Activated T-cell treated with anti-CD3 and anti-CD28 coated beads, Interleukin-2, amount 50 U/mL, for 72 hours (primary cell): ENCODE results near the gene FBXL22. TPM values are rescaled to one million over a fixed set of nuclear protein-coding genes. Genes with fewer than 3 reads are reported as not detected.
"Not testable (repeated sequence)": the region's sequence is repeated elsewhere in the genome, so short reads cannot be mapped to it uniquely, and the experiment has no call there.

Source experiments
- ATAC-seq, 2 donors: fragments of 150-1000 bp; cut with Tn5 transposase; replicated peaks in 1 of 2; 2 replicates each; pipeline ENCODE4 v1.10.0; 2021; ENCODE audit warnings: moderate library complexity in 2 of 2, mild to moderate bottlenecking in 1 of 2
- DNase-seq, 2 donors: peaks; one replicate each; pipeline ENCODE4 v3.0.0; 2021 to 2022; ENCODE audit warnings: mixed read lengths in 1 of 2
- H3K27ac Mint-ChIP-seq: one replicate; pipeline ENCODE4 v1.8.0; 2022; ENCODE audit warnings: mild to moderate bottlenecking, moderate library complexity, mixed read lengths
- H3K27me3 Mint-ChIP-seq: one replicate; pipeline ENCODE4 v1.8.0; 2022; ENCODE audit warnings: low read depth, mixed read lengths
- H3K36me3 Mint-ChIP-seq, 2 donors: one replicate each; pipeline ENCODE4 v1.8.0; 2022; ENCODE audit warnings: mixed read lengths in 2 of 2, mild to moderate bottlenecking in 1 of 2; ENCODE audit not compliant: insufficient read depth in 2 of 2
- H3K4me1 Mint-ChIP-seq: one replicate; pipeline ENCODE4 v1.8.0; 2022; ENCODE audit warnings: low read depth, mixed read lengths
- H3K4me3 Mint-ChIP-seq, 2 donors: one replicate each; pipeline ENCODE4 v1.8.0; 2022; ENCODE audit warnings: mild to moderate bottlenecking in 2 of 2, mixed read lengths in 2 of 2, moderate library complexity in 2 of 2
- H3K9me3 Mint-ChIP-seq, 2 donors: one replicate each; pipeline ENCODE4 v1.8.0; 2022; ENCODE audit warnings: mixed read lengths in 2 of 2
- total RNA-seq, 2 donors: library from RNA; stranded (reverse); gene quantifications; one replicate each; pipeline ENCODE4 v1.2.3, GENCODE V29; 2022

The FBXL22 gene
- total RNA-seq, 2 donors from 2014 or later: 0.79 to 1.3 TPM

- H3K4me1 Mint-ChIP-seq: peaks cover 49% of the 10 kb centered on the region
- H3K36me3 Mint-ChIP-seq: peaks cover 3 to 20% of the 10 kb centered on the region in 2 donors
- DNase-seq (no peak), ATAC-seq (no peak)
- H3K4me3 Mint-ChIP-seq: no peak overlapping the region
- H3K9me3 Mint-ChIP-seq: no peaks in the 10 kb centered on the region
- no peak overlapping the region for H3K27ac Mint-ChIP-seq
- H3K27me3 Mint-ChIP-seq: no peaks in the 10 kb centered on the region
These were observed 11.8 kb downstream of the FBXL22 start for GRCh38 chr15:63608989-63609388.

- H3K27me3 Mint-ChIP-seq: no peaks in the 10 kb centered on the region
- peaks cover 46% of the 10 kb centered on the region for H3K4me1 Mint-ChIP-seq
- ATAC-seq (no peak), DNase-seq (no peak)
- no peak overlapping the region for H3K27ac Mint-ChIP-seq
- no peaks in the 10 kb centered on the region for H3K9me3 Mint-ChIP-seq
- H3K4me3 Mint-ChIP-seq: no peak overlapping the region
- H3K36me3 Mint-ChIP-seq: peaks cover 3 to 20% of the 10 kb centered on the region in 2 donors
These were observed 12.3 kb downstream of the FBXL22 start for GRCh38 chr15:63609448-63609847.

- no peaks in the 10 kb centered on the region for H3K27me3 Mint-ChIP-seq
- ATAC-seq (peak; percentile 86 to 87), DNase-seq (peak; percentile 80 to 81)
- H3K27ac Mint-ChIP-seq: peak overlapping the region; percentile 92
- H3K4me3 Mint-ChIP-seq: peak overlapping the region; percentile 31 to 55
- H3K36me3 Mint-ChIP-seq: peaks cover 3 to 24% of the 10 kb centered on the region in 2 donors
- H3K4me1 Mint-ChIP-seq: peaks cover 37% of the 10 kb centered on the region
- no peaks in the 10 kb centered on the region for H3K9me3 Mint-ChIP-seq
These were observed 13.1 kb downstream of the FBXL22 start for GRCh38 chr15:63610209-63610841.

GRCh38 chr15:63611177-63611576, 14.0 kb downstream of the FBXL22 start:
- peaks cover 28% of the 10 kb centered on the region for H3K4me1 Mint-ChIP-seq
- H3K27me3 Mint-ChIP-seq: no peaks in the 10 kb centered on the region
- ATAC-seq: no peak
- DNase-seq: no peak
- peaks cover 3 to 24% of the 10 kb centered on the region in 2 donors for H3K36me3 Mint-ChIP-seq
- no peaks in the 10 kb centered on the region for H3K9me3 Mint-ChIP-seq
- peak overlapping the region; percentile 92 for H3K27ac Mint-ChIP-seq
- no peak overlapping the region for H3K4me3 Mint-ChIP-seq

GRCh38 chr15:63612300-63612699, 15.1 kb downstream of the FBXL22 start:
- Mint-ChIP-seq H3K4me3 (no peak overlapping the region), H3K36me3 (peaks cover 5 to 23% of the 10 kb centered on the region in 2 donors), H3K27me3 (no peaks in the 10 kb centered on the region), H3K4me1 (peaks cover 24% of the 10 kb centered on the region), H3K27ac (no peak overlapping the region), H3K9me3 (no peaks in the 10 kb centered on the region)
- no peak for DNase-seq
- ATAC-seq: no peak

- peaks cover 10 to 18% of the 10 kb centered on the region in 2 donors for H3K36me3 Mint-ChIP-seq
- DNase-seq: no peak
- no peaks in the 10 kb centered on the region for H3K27me3 Mint-ChIP-seq
- H3K9me3 Mint-ChIP-seq: peaks cover 0 to 4% of the 10 kb centered on the region in 2 donors
- peaks cover 6% of the 10 kb centered on the region for H3K4me1 Mint-ChIP-seq
- H3K27ac Mint-ChIP-seq: no peak overlapping the region
- no peak overlapping the region for H3K4me3 Mint-ChIP-seq
- no peak for ATAC-seq
These were observed 18.7 kb downstream of the FBXL22 start for GRCh38 chr15:63615935-63616334.

- not testable (repeated sequence) for H3K4me3 Mint-ChIP-seq, DNase-seq, H3K9me3 Mint-ChIP-seq, ATAC-seq, H3K27me3 Mint-ChIP-seq, H3K27ac Mint-ChIP-seq, H3K4me1 Mint-ChIP-seq
- H3K36me3 Mint-ChIP-seq: peaks cover 11 to 23% of the 10 kb centered on the region in 2 donors
These were observed 20.0 kb downstream of the FBXL22 start for GRCh38 chr15:63617147-63617546.

GRCh38 chr15:63617627-63618026, 20.4 kb downstream of the FBXL22 start:
- not testable (repeated sequence) for DNase-seq, H3K9me3 Mint-ChIP-seq, H3K4me1 Mint-ChIP-seq, H3K4me3 Mint-ChIP-seq, H3K27me3 Mint-ChIP-seq, ATAC-seq, H3K27ac Mint-ChIP-seq
- H3K36me3 Mint-ChIP-seq: peaks cover 11 to 26% of the 10 kb centered on the region in 2 donors

GRCh38 chr15:63620760-63621159, 23.6 kb downstream of the FBXL22 start:
- peaks cover 15 to 30% of the 10 kb centered on the region in 2 donors for H3K36me3 Mint-ChIP-seq
- H3K27ac Mint-ChIP-seq: not testable (repeated sequence)

GRCh38 chr15:63623232-63623969, 26.2 kb downstream of the FBXL22 start:
- Mint-ChIP-seq H3K36me3 (peaks cover 12 to 35% of the 10 kb centered on the region in 2 donors), H3K4me3 (no peak overlapping the region), H3K9me3 (peaks cover 0 to 2% of the 10 kb centered on the region in 2 donors), H3K27ac (no peak overlapping the region), H3K4me1 (peaks cover 5% of the 10 kb centered on the region), H3K27me3 (no peaks in the 10 kb centered on the region)
- DNase-seq: no peak
- ATAC-seq: no peak

More at GRCh38 chr15:63620760-63621159, 23.6 kb downstream of the FBXL22 start:
- ATAC-seq, H3K9me3 Mint-ChIP-seq, DNase-seq, H3K4me1 Mint-ChIP-seq, H3K27me3 Mint-ChIP-seq, H3K4me3 Mint-ChIP-seq: not testable (repeated sequence)

- Mint-ChIP-seq H3K4me3 (no peak overlapping the region), H3K4me1 (peaks cover 5% of the 10 kb centered on the region), H3K9me3 (no peaks in the 10 kb centered on the region), H3K36me3 (peaks cover 9 to 31% of the 10 kb centered on the region in 2 donors), H3K27ac (peak overlapping the region; percentile 24), H3K27me3 (no peaks in the 10 kb centered on the region)
- DNase-seq (no peak), ATAC-seq (no peak)
These were observed 29.8 kb downstream of the FBXL22 start for GRCh38 chr15:63626955-63627354.

GRCh38 chr15:63628123-63628822, 31.1 kb downstream of the FBXL22 start:
- Mint-ChIP-seq H3K27ac (peak overlapping the region; percentile 44), H3K4me1 (peaks cover 5% of the 10 kb centered on the region), H3K9me3 (no peaks in the 10 kb centered on the region), H3K36me3 (peaks cover 9 to 26% of the 10 kb centered on the region in 2 donors), H3K4me3 (no peak overlapping the region), H3K27me3 (no peaks in the 10 kb centered on the region)
- ATAC-seq (no peak), DNase-seq (no peak)
